Astrocyte of the spinal cord (primary cell): ENCODE results near the gene PHPT1.
"Not testable (repeated sequence)": the region's sequence is repeated elsewhere in the genome, so short reads cannot be mapped to it uniquely, and the experiment has no call there.

Experiments
- DNase-seq: peaks from one replicate; pipeline ENCODE4 v3.0.0; 2011; ENCODE audit warnings: low read depth, low spot score
- H3K4me3 ChIP-seq: 2 replicates; pipeline ENCODE4 v1.5.1; 2011; ENCODE audit warnings: low read depth, mild to moderate bottlenecking, low read length, moderate library complexity
- in situ Hi-C: cut with HindIII; loops from 2 replicates; pipeline ENCODE4 v1.10.0; 2017; ENCODE audit warnings: low sequenced_read_pairs
- TF ChIP-seq, protein P1 (sequence below): IDR thresholded peaks from 2 replicates; pipeline ENCODE4 v1.5.1; 2012; ENCODE audit warnings: low read depth, mild to moderate bottlenecking, low read length, inconsistent platforms

The PHPT1 gene

DNA sequence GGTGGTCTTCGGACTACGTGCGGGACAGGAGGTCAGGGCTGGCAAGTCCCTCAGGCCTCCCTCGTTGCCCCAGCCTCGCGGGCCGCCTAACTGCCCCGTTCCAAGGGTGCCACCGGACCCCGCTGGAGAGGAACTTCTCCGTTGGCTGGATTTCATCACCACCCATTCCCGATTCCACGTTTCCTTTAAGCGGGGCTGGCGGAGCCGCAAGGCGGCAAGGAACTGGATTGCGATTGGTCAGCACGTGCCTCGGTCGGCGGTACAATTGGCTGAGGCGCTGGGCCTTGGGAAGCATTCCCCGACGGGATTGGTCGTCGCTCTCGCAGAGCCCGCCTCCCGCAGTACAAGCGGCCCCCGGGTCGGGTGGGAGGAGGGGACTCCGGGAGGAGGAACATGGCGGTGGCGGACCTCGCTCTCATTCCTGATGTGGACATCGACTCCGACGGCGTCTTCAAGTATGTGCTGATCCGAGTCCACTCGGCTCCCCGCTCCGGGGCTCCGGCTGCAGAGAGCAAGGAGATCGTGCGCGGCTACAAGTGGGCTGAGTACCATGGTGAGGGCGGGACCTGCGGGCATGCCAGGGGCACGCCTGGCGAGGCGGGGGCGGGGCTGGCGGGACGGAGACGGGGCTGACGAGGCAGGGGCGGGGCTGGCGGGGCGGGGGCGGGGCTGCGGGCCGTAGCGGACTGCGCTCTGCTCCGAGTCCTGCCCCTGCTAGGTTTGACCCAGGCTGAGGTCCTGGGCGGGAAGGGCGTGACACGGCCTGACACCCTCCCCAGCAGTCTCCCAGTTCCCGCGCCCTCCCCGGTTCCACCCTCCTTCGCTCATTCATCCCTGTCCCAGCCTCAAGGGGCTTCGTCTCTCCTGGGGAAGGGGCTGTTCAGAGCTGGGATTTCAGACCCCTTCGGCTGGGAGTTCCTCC lies at the start of gene PHPT1:
TSS of gene PHPT1 (plus strand) at position 372 of the 922 bp plus-strand sequence. CDS start at position 394, 22 bp downstream.
- TF ChIP-seq, protein P1, sequence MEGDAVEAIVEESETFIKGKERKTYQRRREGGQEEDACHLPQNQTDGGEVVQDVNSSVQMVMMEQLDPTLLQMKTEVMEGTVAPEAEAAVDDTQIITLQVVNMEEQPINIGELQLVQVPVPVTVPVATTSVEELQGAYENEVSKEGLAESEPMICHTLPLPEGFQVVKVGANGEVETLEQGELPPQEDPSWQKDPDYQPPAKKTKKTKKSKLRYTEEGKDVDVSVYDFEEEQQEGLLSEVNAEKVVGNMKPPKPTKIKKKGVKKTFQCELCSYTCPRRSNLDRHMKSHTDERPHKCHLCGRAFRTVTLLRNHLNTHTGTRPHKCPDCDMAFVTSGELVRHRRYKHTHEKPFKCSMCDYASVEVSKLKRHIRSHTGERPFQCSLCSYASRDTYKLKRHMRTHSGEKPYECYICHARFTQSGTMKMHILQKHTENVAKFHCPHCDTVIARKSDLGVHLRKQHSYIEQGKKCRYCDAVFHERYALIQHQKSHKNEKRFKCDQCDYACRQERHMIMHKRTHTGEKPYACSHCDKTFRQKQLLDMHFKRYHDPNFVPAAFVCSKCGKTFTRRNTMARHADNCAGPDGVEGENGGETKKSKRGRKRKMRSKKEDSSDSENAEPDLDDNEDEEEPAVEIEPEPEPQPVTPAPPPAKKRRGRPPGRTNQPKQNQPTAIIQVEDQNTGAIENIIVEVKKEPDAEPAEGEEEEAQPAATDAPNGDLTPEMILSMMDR, result no peak
- in situ Hi-C loops, result no loop called here
- peak within 1 kb of the TSS; percentile 86 for H3K4me3 ChIP-seq
- DNase-seq, result peak; percentile 100

DNA sequence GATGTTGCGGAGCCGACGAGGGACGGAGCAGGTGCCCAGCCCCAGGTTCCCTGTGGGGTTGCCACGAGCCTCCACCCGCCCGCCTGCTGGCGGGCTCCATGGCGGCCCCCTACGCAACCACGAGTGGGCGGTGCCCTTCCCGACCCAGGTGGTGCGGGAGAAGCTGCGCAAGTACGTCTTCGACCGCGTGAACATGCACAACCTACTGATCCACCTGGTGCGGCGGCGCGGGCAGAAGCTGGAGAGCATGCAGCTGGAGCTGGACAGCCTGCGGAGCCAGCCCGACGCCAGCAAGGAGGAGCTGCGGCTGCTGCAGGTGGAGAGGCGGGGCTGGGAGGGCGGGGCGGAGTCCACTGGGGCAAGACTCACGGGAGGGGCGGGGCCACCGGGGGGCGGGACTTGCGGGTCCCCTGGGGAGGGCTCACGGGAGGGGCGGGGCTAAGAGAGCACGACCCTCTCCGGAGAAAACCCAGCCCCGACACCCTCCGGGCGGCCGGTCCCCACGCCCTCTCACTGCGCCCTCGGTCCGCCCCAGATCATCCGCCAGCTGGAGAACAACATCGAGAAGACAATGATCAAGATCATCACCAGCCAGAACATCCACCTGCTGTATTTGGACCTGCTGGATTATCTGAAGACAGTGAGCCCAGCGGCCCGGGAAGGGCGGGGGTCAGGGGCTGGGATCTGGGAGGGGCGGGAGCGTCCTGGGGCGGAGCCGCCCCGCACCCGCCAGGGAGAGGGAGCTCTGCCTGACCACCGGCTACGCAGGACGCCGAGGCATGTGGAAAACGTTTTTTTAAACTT lies 49.2 kb upstream of the PHPT1 start:
- in situ Hi-C loops, result no loop called here
- DNase-seq, result peak; percentile 43
- H3K4me3 ChIP-seq, result peak overlapping the region; percentile 21
- TF ChIP-seq, protein P1, result no peak

DNA sequence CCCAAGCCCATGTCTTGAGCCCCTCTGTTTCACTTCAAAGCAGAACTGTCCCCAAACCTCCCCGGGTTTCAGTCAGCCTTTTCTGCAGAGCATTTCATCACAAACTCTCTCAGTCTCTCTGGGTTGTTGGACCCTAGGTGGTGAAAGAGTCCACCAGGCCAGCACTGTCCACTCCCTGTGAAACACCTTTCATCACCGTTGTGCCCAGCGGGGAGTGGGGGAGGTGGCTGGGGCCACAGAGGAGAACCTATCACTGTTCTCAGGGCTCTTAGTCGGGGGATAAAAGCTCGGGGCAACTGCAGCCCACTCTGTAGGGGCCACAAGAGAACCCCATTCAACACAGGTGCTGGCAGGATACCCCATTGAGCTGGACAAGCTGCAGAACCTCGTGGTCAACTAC lies 46.9 kb upstream of the PHPT1 start:
- no peak overlapping the region for H3K4me3 ChIP-seq
- DNase-seq, result no peak
- TF ChIP-seq, protein P1, result no peak
- in situ Hi-C loops, result no loop called here

DNA sequence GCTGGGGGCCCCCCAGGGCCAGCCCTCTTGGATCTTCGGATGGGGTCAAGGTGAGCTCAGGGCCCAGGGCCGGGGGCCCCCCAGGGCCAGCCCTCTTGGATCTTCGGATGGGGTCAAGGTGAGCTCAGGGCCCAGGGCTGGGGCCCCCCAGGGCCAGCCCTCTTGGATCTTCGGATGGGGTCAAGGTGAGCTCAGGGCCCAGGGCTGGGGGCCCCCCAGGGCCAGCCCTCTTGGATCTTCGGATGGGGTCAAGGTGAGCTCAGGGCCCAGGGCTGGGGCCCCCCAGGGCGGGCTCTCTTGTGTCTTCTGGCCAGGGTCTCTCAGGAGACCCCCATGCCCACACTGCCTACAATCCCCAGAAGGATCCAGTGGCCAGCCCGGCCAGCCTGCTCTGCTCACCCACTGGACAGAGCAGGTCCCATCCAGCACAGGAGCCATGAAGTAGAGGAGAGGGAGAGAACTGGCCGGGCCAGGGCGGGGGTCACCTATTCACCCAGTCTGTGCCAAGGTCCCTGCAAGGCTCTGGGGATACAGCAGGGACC lies 46.1 kb upstream of the PHPT1 start:
- in situ Hi-C loops, H3K4me3 ChIP-seq, DNase-seq: not testable (repeated sequence)

DNA sequence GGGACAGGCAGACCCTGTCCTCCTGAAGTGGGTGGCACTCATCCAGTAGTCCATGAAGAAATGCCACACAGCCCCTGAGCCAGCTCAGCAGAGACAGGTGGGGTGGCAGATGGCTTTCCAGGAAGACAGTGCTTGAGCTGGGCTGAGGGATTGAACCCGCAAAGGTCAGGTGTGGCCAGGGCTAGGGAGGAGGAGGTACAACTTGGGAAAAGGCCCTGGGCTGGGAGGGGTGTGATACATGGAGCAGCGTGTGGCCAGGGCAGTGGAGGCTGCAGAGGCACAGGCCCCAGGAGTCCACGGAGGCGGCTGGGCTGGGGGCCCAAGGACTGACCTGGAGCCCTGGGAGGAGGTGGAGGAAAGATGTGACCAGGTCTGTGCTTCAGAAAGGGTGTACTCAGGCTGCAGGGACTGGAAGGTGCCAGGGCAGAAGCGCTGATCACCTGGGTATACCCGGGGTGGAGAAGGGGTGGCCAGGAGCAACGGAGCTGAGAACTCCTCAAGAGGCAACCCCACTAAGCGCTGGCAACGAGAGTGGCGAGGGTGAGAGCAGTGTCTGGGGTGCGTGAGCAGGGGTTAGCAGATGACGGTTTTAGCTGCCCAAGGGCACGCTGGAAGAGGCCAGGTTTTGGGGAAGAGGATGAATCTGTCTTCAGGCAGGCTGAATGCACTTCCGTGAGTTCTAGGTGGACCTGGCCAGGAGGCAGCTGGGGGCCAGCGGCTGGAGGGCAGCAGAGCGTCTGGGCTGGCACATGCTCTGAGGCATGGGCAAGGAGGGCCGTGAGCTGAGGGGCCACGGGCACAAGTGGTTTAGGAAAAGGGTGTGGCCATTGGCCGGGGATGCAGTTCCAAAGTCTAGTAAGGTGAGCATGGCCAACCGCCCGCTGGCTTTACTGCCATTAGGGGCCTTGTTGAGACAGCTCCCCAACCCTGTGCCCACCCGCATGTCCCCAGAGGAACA lies 45.4 kb upstream of the PHPT1 start:
- in situ Hi-C loops, result no loop called here
- H3K4me3 ChIP-seq, result no peak overlapping the region
- TF ChIP-seq, protein P1, result no peak
- DNase-seq, result no peak

DNA sequence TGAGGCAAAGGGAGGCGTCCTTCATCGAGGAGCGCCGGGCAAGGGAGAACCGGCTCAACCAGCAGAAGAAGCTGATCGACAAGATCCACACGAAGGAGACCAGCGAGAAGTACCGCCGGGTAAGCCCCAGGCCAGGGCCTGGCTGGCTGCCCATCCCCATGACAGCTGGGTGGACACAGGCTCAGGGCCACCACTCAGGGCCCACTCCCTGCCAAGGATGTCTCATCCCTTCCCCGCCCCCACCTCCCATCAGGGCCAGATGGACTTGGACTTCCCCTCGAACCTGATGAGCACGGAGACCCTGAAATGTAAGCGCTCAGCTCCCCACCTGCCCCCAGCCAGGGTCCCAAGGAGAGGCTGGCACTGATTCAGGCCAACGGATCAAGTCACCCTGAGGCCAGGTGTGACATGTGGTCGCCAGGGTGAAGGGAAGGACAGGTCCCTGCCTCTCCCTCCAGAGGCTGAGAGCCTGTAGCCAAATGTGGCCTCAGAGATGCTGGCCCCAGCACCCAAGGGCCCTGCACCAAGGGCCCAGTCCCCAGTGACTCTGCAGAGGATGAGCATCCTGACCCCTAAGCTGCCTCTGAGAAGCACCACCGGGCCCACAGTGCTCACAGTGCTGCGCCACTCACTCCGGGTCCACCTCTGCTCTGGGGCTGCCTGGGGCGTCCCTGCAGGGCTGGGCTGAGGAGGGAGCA lies 44.6 kb upstream of the PHPT1 start:
- in situ Hi-C loops, result no loop called here
- TF ChIP-seq, protein P1, result no peak
- no peak for DNase-seq
- H3K4me3 ChIP-seq, result no peak overlapping the region
